Skin of body (tissue), 2 donors: ENCODE data around the gene CDON. TPM values are rescaled to one million over a fixed set of nuclear protein-coding genes. Genes with fewer than 3 reads are reported as not detected.
"Not testable (repeated sequence)": the region's sequence is repeated elsewhere in the genome, so short reads cannot be mapped to it uniquely, and the experiment has no call there.

Experiments
- DNase-seq: peaks from one replicate; lab custom pipeline; 2025; lab: John Stamatoyannopoulos, UW
- total RNA-seq: library from RNA; depleted of rRNA; stranded (reverse); fragments of >200 nt; gene quantifications from one replicate; pipeline ENCODE4 v1.2.3, GENCODE V29; 2014

Gene CDON
- total RNA-seq, 1 donor from 2014 or later = 71.8 TPM

DNA sequence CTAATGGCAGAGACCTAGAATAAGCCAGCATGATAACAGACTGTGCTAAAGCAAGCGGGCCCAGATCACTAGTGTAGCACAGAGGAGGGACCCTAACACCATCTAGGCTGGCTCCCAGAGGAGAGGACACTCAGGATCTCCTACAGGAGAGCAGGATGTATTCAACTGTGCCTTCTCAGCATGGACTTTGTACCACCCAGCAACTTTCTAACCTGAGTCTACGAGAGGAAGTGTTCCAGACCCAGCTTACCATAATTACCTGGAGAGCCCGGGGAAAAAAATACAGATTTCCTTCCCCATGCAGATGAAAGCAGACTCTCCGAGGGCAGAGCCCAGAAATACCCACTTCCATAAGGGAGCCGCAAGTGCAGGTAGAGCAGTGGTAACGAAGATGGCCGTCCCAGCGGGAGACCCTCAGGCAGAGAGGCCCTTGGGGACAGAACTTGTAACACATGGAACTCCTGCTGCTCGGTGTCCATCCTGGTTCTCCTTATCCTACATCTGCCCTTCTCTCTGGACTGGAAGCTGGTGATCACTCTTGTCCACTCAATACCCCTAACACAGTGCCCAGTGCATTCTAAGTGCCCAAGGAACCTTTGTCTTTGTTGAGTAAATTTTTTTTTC lies 138.2 kb downstream of the CDON start:
- no peak for DNase-seq

DNA sequence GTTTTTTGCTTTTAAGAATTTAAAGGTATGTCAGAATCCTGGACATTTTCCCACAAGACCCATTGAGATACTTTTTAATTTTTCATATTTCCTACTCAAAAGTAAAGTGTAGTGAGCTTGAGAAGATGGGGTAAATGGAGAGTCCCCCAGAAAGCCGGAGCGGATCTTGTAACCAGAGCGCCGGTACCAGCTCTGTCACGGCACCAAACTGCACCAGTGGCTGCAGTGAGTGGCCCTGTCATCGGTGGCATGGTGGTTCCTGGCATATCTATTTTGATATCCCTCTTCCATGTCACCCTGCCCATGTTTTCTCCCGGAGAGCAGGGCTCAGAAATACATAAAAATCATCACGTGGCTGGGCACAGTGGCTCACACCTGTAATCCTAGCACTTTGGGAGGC lies 139.0 kb downstream of the CDON start:
- DNase-seq = no peak

DNA sequence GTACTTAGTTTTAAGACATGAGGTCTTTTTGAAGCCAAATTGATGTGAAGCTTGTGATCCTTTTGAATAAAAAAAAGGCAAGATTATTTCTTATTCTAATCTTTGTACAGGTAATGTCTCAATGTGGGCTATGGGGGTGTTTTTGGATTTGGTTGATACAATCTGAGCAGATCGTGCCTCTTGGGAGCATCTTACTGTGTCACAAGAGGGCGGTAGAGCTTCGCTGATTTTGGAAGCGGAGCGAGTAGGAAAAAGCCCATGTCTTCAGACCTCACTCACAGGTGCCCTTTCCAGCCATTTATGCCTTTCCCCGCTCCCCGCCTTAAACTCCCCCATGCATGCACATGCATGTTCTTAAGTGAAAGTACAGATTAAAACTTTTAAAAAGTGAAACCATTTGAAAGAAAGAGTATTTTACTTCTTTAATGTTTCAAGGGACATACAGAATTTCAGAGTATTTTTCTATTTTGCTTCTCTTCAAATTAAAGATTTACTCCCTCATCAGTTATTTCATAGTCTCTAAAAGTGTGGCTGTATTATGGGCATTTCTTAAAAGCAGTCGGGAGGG lies 139.6 kb downstream of the CDON start:
- DNase-seq = peak; percentile 68

DNA sequence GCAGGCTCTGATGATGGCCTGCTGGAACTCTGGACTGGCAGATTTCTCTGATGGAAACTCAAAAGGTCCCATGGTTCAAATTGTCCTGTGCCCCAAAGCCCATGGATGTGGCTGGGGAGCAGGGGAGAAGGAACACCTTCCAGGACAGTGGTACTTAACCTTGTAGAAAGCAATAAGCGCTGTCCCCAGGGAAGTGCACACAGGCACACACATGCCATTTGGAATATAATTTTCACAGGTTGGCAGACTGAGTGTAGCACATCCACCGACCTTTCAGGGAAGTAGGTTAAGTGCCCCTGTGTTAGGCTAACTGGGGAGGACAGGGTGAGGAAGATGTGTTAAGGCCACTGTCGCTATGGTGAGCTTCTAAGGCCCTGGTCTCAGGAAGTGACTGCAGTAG lies 140.5 kb downstream of the CDON start:
- DNase-seq = no peak

DNA sequence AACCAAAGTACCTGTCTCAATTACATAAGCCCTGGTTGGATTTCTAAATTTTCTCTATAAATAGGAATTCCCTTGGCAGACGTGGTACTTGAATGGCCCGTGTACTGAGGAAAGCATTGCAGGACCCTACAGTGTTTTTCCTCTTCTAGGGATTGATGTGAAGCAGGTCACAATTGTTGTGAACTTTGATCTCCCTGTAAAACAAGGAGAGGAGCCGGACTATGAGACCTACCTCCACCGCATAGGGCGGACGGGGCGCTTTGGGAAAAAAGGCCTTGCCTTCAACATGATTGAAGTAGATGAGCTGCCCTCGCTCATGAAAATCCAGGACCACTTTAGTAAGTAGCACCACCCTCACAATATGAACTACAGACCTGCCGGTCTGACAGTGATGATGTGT lies 141.6 kb downstream of the CDON start:
- DNase-seq = no peak

DNA sequence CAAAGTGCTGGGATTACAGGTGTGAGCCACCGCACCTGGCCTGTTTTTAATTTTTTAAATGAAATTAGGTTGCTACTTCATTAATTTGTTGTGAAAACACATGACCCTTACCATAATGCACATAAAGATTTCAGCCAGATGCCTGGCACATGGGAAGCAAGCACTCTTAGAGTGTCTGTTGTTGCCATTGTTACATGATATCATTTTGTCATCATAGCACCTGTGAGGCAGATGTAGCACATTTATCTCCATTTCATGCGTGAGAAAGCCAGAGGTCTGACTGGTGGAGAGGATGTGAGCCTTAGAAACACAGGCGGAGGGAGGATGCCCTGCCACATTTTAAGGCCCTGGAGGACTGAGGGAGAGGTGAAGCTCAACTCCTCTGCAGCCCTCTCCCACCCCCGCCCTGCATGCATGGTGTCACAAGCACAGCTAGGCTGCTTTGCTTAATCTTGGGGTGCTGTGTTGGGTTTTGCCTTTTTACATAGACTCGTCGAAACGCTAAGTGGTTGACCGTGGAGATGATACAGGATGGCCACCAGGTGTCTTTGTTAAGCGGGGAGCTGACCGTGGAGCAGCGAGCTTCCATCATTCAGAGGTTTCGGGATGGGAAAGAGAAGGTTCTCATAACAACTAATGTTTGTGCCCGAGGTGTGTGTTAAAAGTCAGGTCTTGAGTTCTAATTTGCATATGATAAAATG lies 144.4 kb downstream of the CDON start:
- DNase-seq = peak; percentile 61

DNA sequence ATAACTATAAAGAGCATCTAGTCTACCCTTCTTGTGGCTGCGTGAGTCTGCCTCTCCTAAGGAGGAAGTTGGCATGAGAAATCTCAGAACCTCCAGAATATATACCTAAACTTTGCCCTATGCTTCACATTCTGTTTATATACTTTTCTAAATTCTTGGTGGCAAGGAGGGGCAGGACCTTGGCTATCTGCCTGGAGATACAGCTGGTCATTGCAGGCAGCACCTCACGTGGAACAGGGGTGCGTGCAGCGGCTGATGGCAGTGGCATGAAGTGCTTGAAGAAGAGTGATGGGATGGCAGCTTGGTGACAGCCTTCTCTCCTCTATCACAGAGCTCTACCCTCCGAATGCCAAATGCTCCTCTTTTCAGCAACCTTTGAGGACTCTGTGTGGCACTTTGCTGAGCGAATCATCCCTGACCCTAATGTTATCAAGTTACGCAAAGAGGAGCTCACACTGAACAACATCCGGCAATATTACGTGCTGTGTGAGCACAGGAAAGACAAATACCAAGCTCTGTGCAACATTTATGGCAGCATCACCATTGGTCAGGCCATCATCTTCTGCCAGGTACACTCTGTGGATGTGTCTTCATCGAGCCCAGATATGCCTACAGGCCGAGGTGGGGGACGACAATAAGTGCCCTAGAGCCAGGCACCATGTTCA lies 145.9 kb downstream of the CDON start:
- no peak for DNase-seq

DNA sequence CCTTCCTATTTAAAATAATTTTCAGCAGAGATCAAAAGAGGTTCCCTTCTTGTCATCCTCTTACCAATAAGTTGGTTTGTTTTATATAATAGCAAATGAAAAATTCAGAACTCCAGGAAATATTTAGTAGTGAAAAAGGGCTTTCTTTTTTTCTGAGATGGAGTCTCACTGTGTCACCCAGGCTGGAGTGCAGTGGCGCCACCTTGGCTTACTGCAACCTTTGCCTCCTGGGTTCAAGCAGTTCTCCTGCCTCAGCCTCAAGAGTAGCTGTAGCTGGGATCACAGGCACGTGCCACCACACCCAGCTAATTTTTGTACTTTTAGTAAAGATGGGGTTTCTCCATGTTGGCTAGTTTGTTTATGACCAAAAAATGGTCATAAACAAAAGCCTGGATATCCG lies 148.1 kb downstream of the CDON start:
- not testable (repeated sequence) for DNase-seq

DNA sequence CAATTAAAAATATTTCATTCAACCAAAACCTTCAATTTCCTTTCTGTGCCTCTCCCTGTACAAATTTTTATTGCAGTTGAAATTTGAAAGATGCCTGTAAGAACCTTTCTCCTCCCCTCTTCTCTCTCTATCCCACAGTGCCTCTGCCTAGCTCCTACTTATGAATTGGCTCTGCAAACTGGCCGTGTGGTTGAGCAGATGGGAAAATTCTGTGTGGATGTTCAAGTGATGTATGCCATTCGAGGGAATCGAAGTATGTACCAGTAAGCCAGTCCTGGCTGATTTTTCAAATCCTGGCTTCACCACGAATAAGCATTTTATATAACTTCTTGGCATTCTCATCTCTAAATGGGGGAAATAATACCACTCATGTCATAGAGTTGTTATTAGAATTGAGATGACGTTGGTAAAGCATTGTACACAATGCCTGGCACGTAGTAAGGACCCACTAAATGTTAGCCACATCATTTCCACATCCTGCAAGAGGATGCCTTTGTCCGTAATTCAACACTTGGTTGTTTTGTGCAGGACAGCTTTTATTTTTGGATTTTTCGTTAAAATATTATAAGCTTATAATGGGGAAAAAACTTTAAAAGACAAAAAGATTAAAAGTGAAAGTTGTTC lies 152.3 kb downstream of the CDON start:
- no peak for DNase-seq

Other genes with a start within 250 kb of the CDON start
- gene PATE4, start 229.6 kb downstream of the CDON start, total RNA-seq = not detected
- 4.2 TPM for gene HYLS1, start 175.2 kb downstream of the CDON start, total RNA-seq
- 7.8 TPM for gene PUS3, start 159.7 kb downstream of the CDON start, total RNA-seq
- 0.20 TPM for gene DDX25, start 158.4 kb downstream of the CDON start, total RNA-seq
- 0.39 TPM for gene VSIG10L2, start 116.8 kb downstream of the CDON start, total RNA-seq
- 25.0 TPM for gene RPUSD4, start 148.8 kb upstream of the CDON start, total RNA-seq
- 13.0 TPM for gene FAM118B, start 148.9 kb upstream of the CDON start, total RNA-seq
- 32.4 TPM for gene SRPRA, start 206.0 kb upstream of the CDON start, total RNA-seq
- gene FOXRED1, start 206.3 kb upstream of the CDON start, total RNA-seq = 15.3 TPM
- 3.9 TPM for gene TIRAP, start 220.2 kb upstream of the CDON start, total RNA-seq
- 6.3 TPM for gene DCPS, start 241.2 kb upstream of the CDON start, total RNA-seq